Muscle layer of colon (tissue), 2 donors: Measurements from ENCODE around the gene SOCS6.

Experiments
- H3K27ac ChIP-seq: one replicate; pipeline ENCODE4 v1.7.0; 2013; ENCODE audit warnings: low read depth, mild to moderate bottlenecking, low read length, moderate library complexity
- H3K27me3 ChIP-seq, 2 donors: one replicate each; pipeline ENCODE4 v1.7.0; 2013; ENCODE audit warnings: low read length in 2 of 2, mild to moderate bottlenecking in 2 of 2; ENCODE audit not compliant: insufficient read depth in 2 of 2, control insufficient read depth in 1 of 2
- H3K36me3 ChIP-seq: one replicate; pipeline ENCODE4 v1.7.0; 2013; ENCODE audit warnings: mild to moderate bottlenecking, low read length; ENCODE audit not compliant: insufficient read depth
- H3K4me1 ChIP-seq: one replicate; pipeline ENCODE4 v1.7.0; 2013; ENCODE audit warnings: mild to moderate bottlenecking, low read length; ENCODE audit not compliant: insufficient read depth
- H3K4me3 ChIP-seq, 2 donors: one replicate each; pipeline ENCODE4 v1.7.0; 2013; ENCODE audit warnings: low read length in 2 of 2, low read depth in 1 of 2, mild to moderate bottlenecking in 1 of 2, moderate library complexity in 1 of 2
- H3K9ac ChIP-seq: one replicate; pipeline ENCODE4 v1.7.0; 2013; ENCODE audit warnings: low read length
- H3K9me3 ChIP-seq: one replicate; pipeline ENCODE4 v1.7.0; 2013; ENCODE audit warnings: mild to moderate bottlenecking, low read length
- donor health status: abdominal sarcoma.
- donor health status: Adenocarcinoma of cecum.

The SOCS6 gene

GRCh38 chr18:70328169-70328568 lies 39.3 kb downstream of the SOCS6 start:
- no peak overlapping the region for H3K9ac ChIP-seq
- H3K27me3 ChIP-seq, result no peaks in the 10 kb centered on the region
- H3K4me1 ChIP-seq, result peaks cover under 1% of the 10 kb centered on the region

GRCh38 chr18:70329071-70329470 lies 40.2 kb downstream of the SOCS6 start:
- Histone ChIP-seq H3K36me3 (peaks cover 17% of the 10 kb centered on the region), H3K4me3 (no peak overlapping the region), H3K27ac (no peak overlapping the region), H3K9me3 (no peaks in the 10 kb centered on the region), H3K27me3 (no peaks in the 10 kb centered on the region), H3K9ac (no peak overlapping the region), H3K4me1 (no peaks in the 10 kb centered on the region)

More at GRCh38 chr18:70328169-70328568, 39.3 kb downstream of the SOCS6 start:
- Histone ChIP-seq H3K4me3 (no peak overlapping the region), H3K9me3 (no peaks in the 10 kb centered on the region), H3K36me3 (peaks cover 17% of the 10 kb centered on the region), H3K27ac (no peak overlapping the region)

- no peak overlapping the region for H3K9ac ChIP-seq
- no peaks in the 10 kb centered on the region for H3K27me3 ChIP-seq
- H3K27ac ChIP-seq, result no peak overlapping the region
- no peak overlapping the region for H3K4me3 ChIP-seq
- H3K9me3 ChIP-seq, result no peaks in the 10 kb centered on the region
- H3K4me1 ChIP-seq, result no peaks in the 10 kb centered on the region
- peaks cover 5% of the 10 kb centered on the region for H3K36me3 ChIP-seq
These were observed 42.0 kb downstream of the SOCS6 start for GRCh38 chr18:70330887-70331286.

- H3K27me3 ChIP-seq, result no peaks in the 10 kb centered on the region
- no peak overlapping the region for H3K27ac ChIP-seq
- no peak overlapping the region for H3K4me3 ChIP-seq
- H3K36me3 ChIP-seq, result peaks cover 4% of the 10 kb centered on the region
- H3K9me3 ChIP-seq, result no peaks in the 10 kb centered on the region
- no peak overlapping the region for H3K9ac ChIP-seq
- H3K4me1 ChIP-seq, result no peaks in the 10 kb centered on the region
These were observed 42.7 kb downstream of the SOCS6 start for GRCh38 chr18:70331456-70332097.

- Histone ChIP-seq H3K9ac (no peak overlapping the region), H3K27ac (no peak overlapping the region), H3K4me1 (peaks cover 7% of the 10 kb centered on the region), H3K27me3 (no peaks in the 10 kb centered on the region), H3K9me3 (no peaks in the 10 kb centered on the region), H3K36me3 (peaks cover 2% of the 10 kb centered on the region), H3K4me3 (no peak overlapping the region)
These were observed 43.8 kb downstream of the SOCS6 start for GRCh38 chr18:70332694-70333093.

GRCh38 chr18:70333316-70333715 lies 44.5 kb downstream of the SOCS6 start:
- H3K27ac ChIP-seq, result no peak overlapping the region

GRCh38 chr18:70333757-70334156 lies 44.9 kb downstream of the SOCS6 start:
- no peaks in the 10 kb centered on the region for H3K9me3 ChIP-seq
- no peak overlapping the region for H3K9ac ChIP-seq
- H3K4me1 ChIP-seq, result peaks cover 7% of the 10 kb centered on the region
- no peak overlapping the region for H3K27ac ChIP-seq
- H3K4me3 ChIP-seq, result no peak overlapping the region
- no peaks in the 10 kb centered on the region for H3K27me3 ChIP-seq
- H3K36me3 ChIP-seq, result no peaks in the 10 kb centered on the region

More at GRCh38 chr18:70333316-70333715, 44.5 kb downstream of the SOCS6 start:
- Histone ChIP-seq H3K36me3 (no peaks in the 10 kb centered on the region), H3K27me3 (no peaks in the 10 kb centered on the region), H3K4me3 (no peak overlapping the region), H3K9ac (no peak overlapping the region), H3K9me3 (no peaks in the 10 kb centered on the region), H3K4me1 (peaks cover 7% of the 10 kb centered on the region)

GRCh38 chr18:70334264-70334663 lies 45.4 kb downstream of the SOCS6 start:
- Histone ChIP-seq H3K36me3 (no peaks in the 10 kb centered on the region), H3K27ac (no peak overlapping the region), H3K9ac (no peak overlapping the region), H3K27me3 (no peaks in the 10 kb centered on the region), H3K4me3 (no peak overlapping the region), H3K9me3 (no peaks in the 10 kb centered on the region), H3K4me1 (peaks cover 7% of the 10 kb centered on the region)

GRCh38 chr18:70334728-70335329 lies 46.0 kb downstream of the SOCS6 start:
- H3K9ac ChIP-seq, result no peak overlapping the region
- H3K4me1 ChIP-seq, result peaks cover 7% of the 10 kb centered on the region
- no peaks in the 10 kb centered on the region for H3K36me3 ChIP-seq
- H3K4me3 ChIP-seq, result no peak overlapping the region
- H3K27me3 ChIP-seq, result no peaks in the 10 kb centered on the region
- H3K9me3 ChIP-seq, result no peaks in the 10 kb centered on the region
- no peak overlapping the region for H3K27ac ChIP-seq

GRCh38 chr18:70335892-70336726 lies 47.3 kb downstream of the SOCS6 start:
- Histone ChIP-seq H3K27ac (no peak overlapping the region), H3K4me3 (no peak overlapping the region), H3K9ac (no peak overlapping the region), H3K36me3 (no peaks in the 10 kb centered on the region), H3K27me3 (no peaks in the 10 kb centered on the region), H3K9me3 (no peaks in the 10 kb centered on the region), H3K4me1 (peaks cover 7% of the 10 kb centered on the region)

GRCh38 chr18:70337139-70337972 lies 48.5 kb downstream of the SOCS6 start:
- Histone ChIP-seq H3K27ac (no peak overlapping the region), H3K9ac (no peak overlapping the region), H3K4me1 (peaks cover 7% of the 10 kb centered on the region), H3K9me3 (no peaks in the 10 kb centered on the region), H3K27me3 (no peaks in the 10 kb centered on the region), H3K4me3 (no peak overlapping the region), H3K36me3 (no peaks in the 10 kb centered on the region)
